MG63 (cell line): Measurements from ENCODE around the gene PYROXD2. TPM values are rescaled to one million over a fixed set of nuclear protein-coding genes. Genes with fewer than 3 reads are reported as not detected.
A peak's percentile ranks its signal among the peaks of the same experiment; 100 is the strongest.

Experiments
- DNase-seq: peaks from one replicate; pipeline ENCODE4 v3.0.0-alpha.2; 2020
- H3K27me3 ChIP-seq: fragments of 250-450 bp; sonication (Bioruptor Pico); 2 replicates; pipeline ENCODE4 v1.5.1; 2020; ENCODE audit warnings: mild to moderate bottlenecking, moderate library complexity
- H3K36me3 ChIP-seq: fragments of 250-450 bp; sonication (Bioruptor Pico); 2 replicates; pipeline ENCODE4 v1.5.1; 2020; ENCODE audit warnings: mild to moderate bottlenecking, moderate library complexity
- H3K4me3 ChIP-seq: fragments of 250-450 bp; sonication (Bioruptor Pico); 2 replicates; pipeline ENCODE4 v1.5.1; 2020; ENCODE audit warnings: mild to moderate bottlenecking, moderate library complexity
- H3K9me3 ChIP-seq: fragments of 250-450 bp; sonication (Bioruptor Pico); 2 replicates; pipeline ENCODE4 v1.5.1; 2020; ENCODE audit warnings: mild to moderate bottlenecking, moderate library complexity
- total RNA-seq: library from RNA; depleted of rRNA; stranded (reverse); fragments of >200 nt; shearing (Covaris generic); gene quantifications from 2 replicates; pipeline ENCODE4 v1.2.3, GENCODE V29; 2014; ENCODE audit warnings: low replicate concordance

The PYROXD2 gene
- total RNA-seq, 1 experiment from 2014 or later, result 1.8 TPM

DNA sequence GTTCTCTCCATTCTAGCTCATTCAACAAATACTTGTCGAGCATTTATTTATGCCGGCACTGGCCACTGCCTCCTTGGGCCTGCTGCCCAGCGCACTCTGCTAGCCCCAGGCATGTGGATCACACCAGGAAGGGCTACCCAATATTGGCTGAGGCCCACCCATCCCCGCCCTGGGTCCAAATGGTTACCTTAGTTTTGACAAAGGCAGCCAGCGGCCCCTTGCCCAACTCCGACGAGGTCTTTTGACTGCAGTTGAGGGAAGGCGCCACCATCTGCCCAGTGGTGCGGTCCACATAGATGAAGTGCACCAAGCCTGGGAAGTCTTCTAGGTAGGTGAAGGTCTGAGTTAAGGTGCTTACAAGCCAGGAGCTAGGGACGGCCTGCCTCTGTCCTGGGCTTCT is 7.2 kb upstream of the PYROXD2 start:
- Histone ChIP-seq H3K27me3 (no peaks in the 10 kb centered on the region), H3K4me3 (no peak overlapping the region), H3K36me3 (peaks cover 2% of the 10 kb centered on the region; the same call in 1 of the 2 replicates), H3K9me3 (no peaks in the 10 kb centered on the region)
- DNase-seq, result no peak

DNA sequence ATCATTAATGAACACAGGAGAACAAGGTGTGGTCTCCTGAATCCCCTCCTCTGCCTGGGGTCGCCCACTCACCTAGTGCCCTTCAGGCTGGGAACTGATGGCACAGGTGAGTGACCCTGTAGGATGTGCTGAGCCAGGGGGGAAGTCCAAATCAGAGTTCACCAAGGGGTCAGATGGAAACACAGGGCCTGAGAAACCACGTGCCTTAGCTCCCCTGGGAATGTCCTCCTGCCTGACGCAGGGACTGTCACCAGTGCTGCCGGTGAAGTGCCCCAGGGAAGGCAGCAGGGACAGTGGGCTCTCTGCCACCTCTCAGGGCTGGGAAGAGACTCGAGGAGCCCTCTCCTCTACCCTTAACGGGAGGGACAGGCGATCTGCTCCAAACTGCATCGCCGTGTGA is 5.8 kb upstream of the PYROXD2 start:
- no peaks in the 10 kb centered on the region for H3K9me3 ChIP-seq
- H3K4me3 ChIP-seq, result no peak overlapping the region
- no peak for DNase-seq
- no peaks in the 10 kb centered on the region for H3K27me3 ChIP-seq
- H3K36me3 ChIP-seq, result peaks cover 2% of the 10 kb centered on the region

DNA sequence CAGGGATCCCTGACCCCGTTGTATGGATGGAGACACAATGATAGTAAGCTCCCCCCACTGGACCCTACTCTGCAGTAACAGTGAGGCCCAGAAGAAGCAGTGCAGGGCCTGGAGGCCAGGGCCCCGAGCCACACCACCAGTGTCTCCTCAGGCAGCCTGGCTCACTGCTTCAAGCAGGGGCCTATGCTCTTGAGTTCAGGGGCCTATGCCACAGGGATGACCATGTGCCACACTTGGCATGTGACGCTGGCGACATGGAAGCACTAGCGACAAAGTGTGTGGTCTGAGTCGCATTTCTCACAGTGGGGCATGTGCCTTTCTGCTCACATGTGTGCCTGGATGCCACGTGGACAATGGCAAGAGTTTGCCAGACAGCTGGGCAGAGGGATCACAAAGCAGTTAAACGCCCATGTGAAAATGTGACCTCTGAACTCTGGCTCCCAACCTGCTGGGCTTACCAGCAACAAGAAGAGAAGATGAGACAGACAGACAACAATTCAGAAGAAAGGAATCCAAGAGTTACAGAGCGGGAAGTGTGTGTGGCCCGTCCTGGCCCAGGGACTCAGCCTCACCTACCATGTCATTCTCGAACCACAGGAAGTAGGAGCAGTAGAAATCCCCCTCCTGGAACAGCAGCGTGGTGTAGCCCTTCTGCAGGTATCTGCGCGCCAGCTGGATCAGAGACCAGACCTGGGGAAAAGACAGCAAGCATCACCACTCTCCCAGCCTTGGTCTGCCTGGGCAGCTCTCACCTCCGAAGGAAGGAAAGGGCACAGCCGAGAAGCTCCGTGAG is 4.7 kb upstream of the PYROXD2 start:
- Histone ChIP-seq H3K27me3 (no peaks in the 10 kb centered on the region), H3K4me3 (no peak overlapping the region), H3K36me3 (peaks cover 2% of the 10 kb centered on the region), H3K9me3 (no peaks in the 10 kb centered on the region)
- no peak for DNase-seq

DNA sequence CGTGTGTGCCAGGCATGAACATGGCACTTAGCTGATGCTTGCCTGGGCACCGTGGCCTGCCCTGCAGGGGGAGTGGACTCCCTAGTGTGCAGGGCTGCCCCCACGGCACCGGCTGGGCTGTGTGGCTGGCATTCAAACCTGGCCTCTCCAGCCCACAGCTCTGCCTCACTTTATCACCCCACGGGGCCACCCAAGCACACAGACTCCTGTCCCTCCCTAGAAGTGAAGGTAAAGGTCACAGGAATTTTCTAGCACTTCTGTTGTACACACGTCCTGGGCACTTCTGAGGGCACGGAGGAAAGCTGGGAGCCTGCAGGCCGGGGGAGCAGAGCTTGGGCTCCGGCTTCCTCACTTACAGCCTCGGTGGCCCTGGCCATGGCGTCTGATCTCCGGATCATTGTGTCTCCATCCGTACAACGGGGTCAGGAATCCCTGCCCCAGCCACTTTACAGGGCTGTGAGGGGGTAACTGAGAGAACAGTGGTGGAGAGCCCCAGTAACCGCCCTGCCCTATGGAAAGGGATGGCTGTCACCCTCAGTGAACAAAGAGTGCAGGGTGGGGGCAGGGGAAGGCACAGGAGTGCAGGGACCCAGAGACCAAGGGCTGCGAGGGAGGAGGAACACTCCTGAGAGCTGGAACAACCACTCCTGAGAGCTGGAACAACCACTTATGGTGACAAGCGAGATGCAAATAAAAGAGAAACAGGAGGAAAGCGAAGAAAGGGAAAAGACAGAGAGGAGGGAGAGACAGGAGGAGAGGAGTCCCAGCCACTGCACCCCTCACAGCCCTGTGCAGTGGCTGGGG is 3.9 kb upstream of the PYROXD2 start:
- H3K9me3 ChIP-seq, result no peaks in the 10 kb centered on the region
- H3K27me3 ChIP-seq, result no peaks in the 10 kb centered on the region
- DNase-seq, result no peak
- H3K36me3 ChIP-seq, result peaks cover 2% of the 10 kb centered on the region
- no peak overlapping the region for H3K4me3 ChIP-seq

DNA sequence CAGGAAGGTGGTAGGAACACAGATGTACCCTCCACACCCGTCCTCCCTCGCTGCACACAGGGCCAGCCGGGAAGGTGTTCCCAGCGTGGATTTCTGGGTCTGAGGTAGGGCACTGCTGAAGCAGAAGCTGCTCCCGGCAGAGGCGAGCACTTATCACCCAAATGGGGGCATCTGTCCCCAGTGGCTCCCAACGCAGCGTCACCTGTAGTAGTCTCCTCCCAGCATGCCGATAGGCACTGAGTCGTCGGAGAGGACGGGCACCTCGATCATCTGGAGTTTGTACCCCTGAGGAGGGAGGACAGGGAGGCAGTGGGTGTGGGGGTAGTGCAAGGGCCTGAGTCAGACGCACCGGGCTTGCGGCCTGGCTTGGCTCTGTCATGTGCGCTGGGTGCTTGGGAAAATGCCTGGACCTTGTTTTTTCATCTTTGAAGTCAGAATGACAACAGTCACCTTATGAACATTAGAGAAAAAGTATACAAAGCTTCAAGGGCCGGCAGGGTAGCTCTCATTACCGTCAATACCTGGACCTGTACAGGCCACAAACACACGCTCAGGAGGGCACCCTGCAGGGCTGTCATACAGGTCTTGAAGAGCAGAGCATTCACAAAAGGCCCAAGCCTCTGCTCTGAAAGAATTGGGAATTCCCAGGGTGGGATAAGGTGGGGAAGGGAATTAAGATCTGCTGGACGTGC is 3.1 kb upstream of the PYROXD2 start:
- Histone ChIP-seq H3K4me3 (no peak overlapping the region), H3K36me3 (peaks cover 2% of the 10 kb centered on the region), H3K27me3 (no peaks in the 10 kb centered on the region), H3K9me3 (no peaks in the 10 kb centered on the region)
- no peak for DNase-seq

DNA sequence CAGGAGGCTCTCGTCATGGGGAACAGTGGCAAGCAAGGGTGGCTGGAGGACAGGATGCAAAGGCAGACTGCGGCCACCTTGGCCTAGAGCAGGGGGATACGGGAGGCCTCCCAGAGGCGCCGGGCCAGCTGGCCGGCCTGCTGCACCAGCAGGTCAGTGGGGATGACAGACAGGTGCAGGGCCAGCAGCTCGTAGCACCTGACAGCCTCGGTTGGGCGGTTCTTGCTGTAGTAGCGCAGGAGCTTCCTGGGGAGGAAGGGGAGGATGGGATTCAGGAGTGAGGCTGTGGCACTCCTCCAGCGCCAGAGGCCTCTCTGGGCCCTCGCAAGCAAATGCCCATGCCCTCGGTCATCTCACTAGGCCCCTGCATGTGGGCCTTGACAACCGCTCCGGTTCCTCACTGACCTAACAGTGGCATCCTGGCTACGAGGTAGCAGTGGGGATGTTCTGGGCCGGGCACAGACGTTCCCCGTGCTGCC is 2.5 kb upstream of the PYROXD2 start:
- H3K4me3 ChIP-seq, result no peak overlapping the region
- H3K36me3 ChIP-seq, result peaks cover 2% of the 10 kb centered on the region
- no peaks in the 10 kb centered on the region for H3K27me3 ChIP-seq
- DNase-seq, result no peak
- no peaks in the 10 kb centered on the region for H3K9me3 ChIP-seq

DNA sequence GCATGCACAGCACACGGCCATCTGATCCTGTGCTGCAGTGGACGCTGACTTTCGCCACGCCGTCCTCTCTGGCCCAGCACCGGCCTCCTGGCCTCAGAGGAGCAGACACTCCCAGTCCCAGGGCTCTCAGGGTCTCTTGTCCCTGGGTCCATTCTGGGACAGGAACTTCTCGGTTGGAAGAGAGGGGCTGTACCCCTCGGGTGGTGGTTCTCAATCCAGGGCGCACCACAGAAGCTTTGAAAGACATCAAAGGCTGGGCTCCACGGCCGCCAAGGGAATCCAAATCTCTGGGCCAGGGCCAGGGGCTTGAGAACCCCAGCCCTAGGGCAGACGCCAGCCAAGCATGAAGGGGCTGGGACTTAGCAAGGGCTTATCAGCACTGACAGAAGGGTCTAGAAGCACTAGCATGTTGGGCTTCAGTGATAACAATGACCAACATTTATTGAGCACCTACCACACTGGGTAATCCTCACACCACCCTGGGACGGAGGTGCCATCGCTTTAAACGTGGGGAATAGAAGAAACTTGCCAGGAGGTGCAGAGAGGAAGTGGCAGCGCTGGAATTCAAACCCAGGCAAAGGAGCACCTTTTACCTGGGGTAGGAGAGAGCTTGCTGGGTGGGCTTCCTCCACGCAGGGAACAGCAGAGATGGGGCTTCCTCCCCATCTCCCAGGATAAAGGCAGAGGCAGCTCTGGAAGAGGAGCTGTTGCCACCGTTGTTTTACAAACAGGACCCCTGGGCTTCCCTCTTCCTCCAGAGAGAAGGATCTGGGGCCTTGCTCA is 1.8 kb upstream of the PYROXD2 start:
- Histone ChIP-seq H3K27me3 (no peaks in the 10 kb centered on the region), H3K36me3 (peaks cover 2% of the 10 kb centered on the region), H3K4me3 (no peak overlapping the region), H3K9me3 (no peaks in the 10 kb centered on the region)
- no peak for DNase-seq

DNA sequence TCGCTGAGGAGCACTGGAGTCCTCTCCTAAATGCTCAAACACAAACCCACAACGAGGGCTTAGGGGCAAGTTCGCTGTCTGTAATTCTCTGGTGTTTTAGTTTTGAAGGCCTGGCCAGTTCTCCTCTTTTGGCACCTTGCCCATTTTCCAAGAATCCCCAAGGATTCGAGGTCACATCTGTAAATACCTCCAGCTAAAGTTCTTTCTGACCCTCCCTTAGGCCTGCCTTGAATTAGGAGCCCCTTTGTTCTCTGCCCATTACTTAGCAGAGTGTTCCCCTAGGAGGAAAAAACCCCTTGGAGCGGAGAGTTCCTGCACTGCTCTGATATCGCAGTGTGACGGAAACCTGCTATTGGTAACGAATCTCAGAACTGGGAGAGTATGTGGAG is 743 bp upstream of the PYROXD2 start:
- H3K4me3 ChIP-seq, result no peak overlapping the region
- H3K36me3 ChIP-seq, result peaks cover 2% of the 10 kb centered on the region
- DNase-seq, result no peak
- no peaks in the 10 kb centered on the region for H3K9me3 ChIP-seq
- no peaks in the 10 kb centered on the region for H3K27me3 ChIP-seq

DNA sequence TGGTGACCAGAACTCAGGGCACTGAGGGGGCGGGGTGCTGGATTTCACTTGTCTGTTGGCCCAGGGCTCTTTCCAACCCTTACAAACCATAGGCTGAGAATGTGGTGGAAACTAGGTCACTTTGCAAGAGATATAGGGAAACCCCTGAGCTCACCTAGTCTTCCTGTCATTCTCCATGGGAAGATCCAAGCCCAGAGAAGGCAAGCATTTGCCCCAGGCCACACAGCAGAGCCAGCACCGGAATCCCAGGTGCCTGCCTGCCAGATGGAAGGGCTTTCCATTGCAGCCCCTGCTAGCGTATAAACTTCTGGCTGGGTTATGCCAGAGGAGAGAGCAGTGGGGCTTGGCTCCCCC is 427 bp downstream of the PYROXD2 start:
- no peaks in the 10 kb centered on the region; the same call in none of the 2 replicates for H3K36me3 ChIP-seq
- DNase-seq, result no peak
- no peaks in the 10 kb centered on the region for H3K9me3 ChIP-seq

DNA sequence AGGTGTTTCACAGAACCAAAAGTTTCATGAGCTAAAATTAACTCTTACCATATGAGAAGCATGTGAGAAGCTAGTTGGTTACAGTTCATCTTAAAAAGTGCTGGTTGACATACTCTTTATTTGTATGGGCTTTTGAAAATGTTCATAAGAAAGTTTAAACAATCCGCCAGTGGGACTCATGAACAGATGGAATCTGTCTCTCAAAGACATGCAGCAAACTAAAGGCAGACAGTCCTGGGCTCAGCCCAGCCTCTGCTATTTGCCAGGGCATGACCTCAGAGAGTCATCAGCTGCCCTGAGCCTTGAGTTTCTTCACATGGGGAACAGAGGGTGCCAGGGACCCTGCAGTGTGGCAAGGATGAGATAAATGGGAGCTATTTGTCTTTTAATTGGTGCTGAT is 3.2 kb downstream of the PYROXD2 start:
- H3K27me3 ChIP-seq, result no peaks in the 10 kb centered on the region
- H3K9me3 ChIP-seq, result no peaks in the 10 kb centered on the region

More for the DNA sequence above, 427 bp downstream of the PYROXD2 start:
- H3K27me3 ChIP-seq, result no peaks in the 10 kb centered on the region
- H3K4me3 ChIP-seq, result peak overlapping the region; percentile 38

DNA sequence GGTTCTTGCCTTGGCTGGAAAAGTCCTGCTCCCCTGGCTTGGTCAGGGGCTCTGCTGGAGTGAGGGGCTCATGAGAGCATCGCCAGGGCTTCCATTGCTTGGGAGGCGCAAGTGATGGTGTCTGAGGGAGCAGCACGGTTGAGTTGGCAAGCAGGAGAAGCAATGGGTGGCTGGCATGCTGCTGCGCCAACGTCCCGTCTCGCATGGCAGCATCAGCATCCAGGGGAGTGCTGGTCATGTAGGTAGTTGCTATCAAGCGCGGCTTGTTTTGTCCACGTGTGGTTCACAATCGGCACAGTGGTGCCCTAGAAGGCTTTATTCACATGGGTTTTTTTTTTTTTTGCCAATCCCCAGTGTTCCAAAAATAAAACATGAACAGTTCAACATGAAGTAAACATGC is 3.8 kb downstream of the PYROXD2 start:
- H3K36me3 ChIP-seq, result no peaks in the 10 kb centered on the region; the same call in none of the 2 replicates
- no peak for DNase-seq
- no peaks in the 10 kb centered on the region for H3K27me3 ChIP-seq
- no peak overlapping the region for H3K4me3 ChIP-seq
- H3K9me3 ChIP-seq, result no peaks in the 10 kb centered on the region

More for the DNA sequence above, 3.2 kb downstream of the PYROXD2 start:
- DNase-seq, result peak; percentile 47
- Histone ChIP-seq H3K4me3 (no peak overlapping the region), H3K36me3 (no peaks in the 10 kb centered on the region; the same call in none of the 2 replicates)

DNA sequence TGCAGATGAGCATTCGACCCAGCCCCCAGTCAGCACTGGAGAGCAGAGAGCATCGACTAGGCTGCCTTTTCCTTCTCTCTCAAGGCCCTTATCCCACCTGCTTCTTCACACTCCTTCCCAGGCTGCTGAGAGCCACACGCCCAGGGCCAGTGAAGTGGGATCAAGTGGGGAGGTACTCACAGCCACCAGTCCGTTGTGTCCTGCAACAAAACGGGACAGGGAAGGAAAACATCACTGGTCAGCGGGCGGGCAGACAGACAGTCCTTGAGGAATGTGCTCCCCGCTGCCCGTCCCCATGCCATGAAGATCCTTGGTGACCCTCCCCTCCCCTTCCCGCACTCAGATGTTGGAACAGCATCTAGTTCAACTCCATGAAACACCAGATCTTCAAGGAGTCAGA is 4.2 kb downstream of the PYROXD2 start:
- DNase-seq, result no peak
- H3K36me3 ChIP-seq, result no peaks in the 10 kb centered on the region; the same call in none of the 2 replicates
- H3K4me3 ChIP-seq, result no peak overlapping the region
- no peaks in the 10 kb centered on the region for H3K9me3 ChIP-seq
- no peaks in the 10 kb centered on the region for H3K27me3 ChIP-seq

DNA sequence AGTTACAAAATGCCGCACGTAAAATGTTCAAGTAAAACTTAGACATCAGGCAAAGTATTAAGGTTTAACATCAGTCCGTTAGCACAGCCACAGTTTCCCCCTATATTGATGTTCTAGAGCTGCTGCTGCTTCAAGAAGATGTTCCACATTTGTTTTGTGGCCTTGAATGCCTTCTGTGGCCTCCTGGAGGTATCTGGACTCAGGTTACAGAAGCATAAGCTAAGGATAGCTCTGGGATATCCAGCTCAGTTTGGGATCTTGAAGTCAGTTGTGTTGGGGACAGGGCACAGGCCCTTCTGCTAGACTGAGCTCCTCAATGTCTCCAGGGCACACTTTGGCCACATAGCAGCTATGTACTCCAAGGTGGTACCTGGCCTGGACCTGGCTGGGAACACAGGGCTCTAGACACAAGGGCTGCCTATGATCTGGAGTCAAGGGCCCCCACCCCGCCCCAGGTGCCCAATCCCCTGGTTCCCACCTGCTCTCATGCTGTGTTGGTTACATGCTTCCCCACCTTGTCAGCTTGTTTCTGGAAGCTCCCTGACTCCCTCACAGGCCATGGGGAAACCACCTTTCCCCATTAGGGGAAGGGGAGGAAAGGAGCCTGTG is 4.7 kb downstream of the PYROXD2 start:
- Histone ChIP-seq H3K36me3 (no peaks in the 10 kb centered on the region; the same call in 1 of the 2 replicates), H3K9me3 (no peaks in the 10 kb centered on the region)
- no peak for DNase-seq

DNA sequence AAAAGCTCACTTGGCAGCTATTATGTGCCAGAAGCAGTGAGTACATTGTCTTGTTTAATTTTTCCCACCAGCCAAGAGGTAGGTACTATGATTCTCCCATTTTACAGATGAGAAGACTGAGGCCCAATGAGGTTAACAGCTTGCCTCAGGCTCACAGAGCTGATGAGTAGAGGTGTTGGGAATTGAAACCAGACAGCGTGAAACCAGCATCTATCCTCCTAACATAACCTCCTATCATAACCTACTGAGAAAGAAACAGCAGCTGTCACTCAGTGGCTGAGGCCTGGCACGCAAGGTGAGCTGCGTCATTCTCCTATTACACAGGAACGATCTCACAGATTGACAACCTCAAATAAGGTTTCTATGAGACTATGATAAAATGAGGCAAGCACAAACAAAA is 6.2 kb downstream of the PYROXD2 start:
- DNase-seq, result no peak
- H3K27me3 ChIP-seq, result no peaks in the 10 kb centered on the region
- no peaks in the 10 kb centered on the region for H3K9me3 ChIP-seq
- no peak overlapping the region for H3K4me3 ChIP-seq
- no peaks in the 10 kb centered on the region for H3K36me3 ChIP-seq

More for the DNA sequence above, 4.7 kb downstream of the PYROXD2 start:
- Histone ChIP-seq H3K4me3 (no peak overlapping the region), H3K27me3 (no peaks in the 10 kb centered on the region)

DNA sequence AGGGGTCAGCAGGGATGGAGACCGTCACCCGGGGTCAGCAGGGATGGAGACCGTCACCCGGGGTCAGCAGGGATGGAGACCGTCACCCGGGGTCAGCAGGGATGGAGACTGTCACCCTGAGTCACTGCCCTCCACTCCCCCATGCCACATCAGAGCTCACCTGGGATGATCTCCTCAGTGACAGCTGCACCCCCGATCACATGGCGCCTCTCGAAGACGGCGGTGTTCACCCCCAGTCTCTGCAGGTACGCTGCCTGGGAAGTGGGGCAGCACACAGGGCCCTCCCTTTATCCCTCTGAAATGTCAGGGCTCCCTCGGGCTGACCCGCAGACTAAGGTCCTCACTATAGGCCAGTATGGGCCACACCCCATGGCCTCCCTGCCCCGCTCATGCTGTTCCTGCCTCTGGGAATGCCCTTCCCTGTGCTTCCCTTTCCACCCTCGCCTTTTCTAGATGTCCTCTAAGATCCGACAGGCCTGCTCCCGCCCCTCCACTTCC is 7.2 kb downstream of the PYROXD2 start:
- H3K36me3 ChIP-seq, result no peaks in the 10 kb centered on the region
- DNase-seq, result no peak
- no peaks in the 10 kb centered on the region for H3K9me3 ChIP-seq
- no peaks in the 10 kb centered on the region for H3K27me3 ChIP-seq
- H3K4me3 ChIP-seq, result no peak overlapping the region
